ENCODE measurements around the gene SPATA24.

DNA sequence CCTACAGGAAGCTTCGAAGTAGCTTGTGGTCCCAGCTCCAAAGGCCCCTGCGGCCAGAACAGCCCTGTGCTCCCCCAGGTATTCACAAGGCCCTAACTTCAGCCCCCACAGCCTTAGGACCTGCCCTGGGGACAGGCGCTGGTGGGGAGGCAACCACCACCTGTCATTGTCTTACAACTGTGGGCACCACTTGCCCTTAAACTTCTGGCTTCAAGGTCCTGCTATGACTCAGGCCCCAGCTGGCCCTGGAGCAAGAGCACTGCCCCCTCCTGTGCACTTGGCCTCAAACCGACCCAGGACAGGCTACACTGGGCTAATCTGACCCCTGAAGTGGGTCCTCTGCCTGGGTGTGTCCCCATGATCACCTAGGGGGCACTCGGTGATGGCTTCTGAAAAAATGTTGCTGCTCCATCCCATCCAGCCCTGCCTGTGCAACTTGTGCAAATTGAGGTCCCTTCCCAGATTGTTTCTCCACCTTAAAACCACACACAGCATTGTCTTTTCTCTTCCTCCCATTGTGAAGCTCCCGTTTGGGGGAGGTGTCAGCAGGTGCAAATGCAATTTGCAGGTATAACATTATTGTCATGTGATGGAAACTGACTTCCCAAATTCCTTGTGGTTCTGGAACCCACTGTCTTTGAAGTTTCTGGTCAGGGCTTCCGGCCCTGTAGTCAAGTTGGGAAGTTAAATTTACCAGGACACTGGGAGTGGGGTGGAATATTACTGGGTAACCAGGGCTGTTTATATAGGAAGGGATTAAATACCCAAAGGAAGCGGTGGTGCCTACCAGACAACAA is 7.8 kb downstream of the SPATA24 start:
- TF ChIP-seq, protein P1, sequence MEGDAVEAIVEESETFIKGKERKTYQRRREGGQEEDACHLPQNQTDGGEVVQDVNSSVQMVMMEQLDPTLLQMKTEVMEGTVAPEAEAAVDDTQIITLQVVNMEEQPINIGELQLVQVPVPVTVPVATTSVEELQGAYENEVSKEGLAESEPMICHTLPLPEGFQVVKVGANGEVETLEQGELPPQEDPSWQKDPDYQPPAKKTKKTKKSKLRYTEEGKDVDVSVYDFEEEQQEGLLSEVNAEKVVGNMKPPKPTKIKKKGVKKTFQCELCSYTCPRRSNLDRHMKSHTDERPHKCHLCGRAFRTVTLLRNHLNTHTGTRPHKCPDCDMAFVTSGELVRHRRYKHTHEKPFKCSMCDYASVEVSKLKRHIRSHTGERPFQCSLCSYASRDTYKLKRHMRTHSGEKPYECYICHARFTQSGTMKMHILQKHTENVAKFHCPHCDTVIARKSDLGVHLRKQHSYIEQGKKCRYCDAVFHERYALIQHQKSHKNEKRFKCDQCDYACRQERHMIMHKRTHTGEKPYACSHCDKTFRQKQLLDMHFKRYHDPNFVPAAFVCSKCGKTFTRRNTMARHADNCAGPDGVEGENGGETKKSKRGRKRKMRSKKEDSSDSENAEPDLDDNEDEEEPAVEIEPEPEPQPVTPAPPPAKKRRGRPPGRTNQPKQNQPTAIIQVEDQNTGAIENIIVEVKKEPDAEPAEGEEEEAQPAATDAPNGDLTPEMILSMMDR (IDR thresholded peaks at IDR 0.05 in 2 of 3, conservative IDR thresholded peaks at IDR 0.05 in 1 of 3; ENCODE audit: borderline replicate concordance in 1 of 3, insufficient read depth in 1 of 3, low read depth in 2 of 3, low read length in 2 of 3): no peak
- TF ChIP-seq SP1 (IDR thresholded peaks at IDR 0.05; ENCODE audit: low read depth): no peak
- TF ChIP-seq EZH2phosphoT487 (IDR thresholded peaks at IDR 0.05; ENCODE audit: borderline replicate concordance): no peak
- TF ChIP-seq JUND (IDR thresholded peaks at IDR 0.05): no peak
- TF ChIP-seq ZNF274 (IDR thresholded peaks at IDR 0.05; ENCODE audit: low read depth, low read length): no peak
- no peak for TF ChIP-seq POLR2AphosphoS5 (IDR thresholded peaks at IDR 0.05; ENCODE audit: low read depth, low read length)
- TF ChIP-seq EZH2 (IDR thresholded peaks at IDR 0.05): no peak
- TF ChIP-seq POLR2A (IDR thresholded peaks at IDR 0.05; ENCODE audit: borderline replicate concordance, extremely low read depth, insufficient read depth, insufficient read length): no peak
- TF ChIP-seq YY1 (IDR thresholded peaks at IDR 0.05; ENCODE audit: extremely low read depth, insufficient replicate concordance, low read depth, low read length): no peak
- TF ChIP-seq SIN3A (IDR thresholded peaks at IDR 0.05; ENCODE audit: low read depth): no peak
- TF ChIP-seq, protein P2, sequence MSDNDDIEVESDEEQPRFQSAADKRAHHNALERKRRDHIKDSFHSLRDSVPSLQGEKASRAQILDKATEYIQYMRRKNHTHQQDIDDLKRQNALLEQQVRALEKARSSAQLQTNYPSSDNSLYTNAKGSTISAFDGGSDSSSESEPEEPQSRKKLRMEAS (IDR thresholded peaks at IDR 0.05): no peak
- TF ChIP-seq, protein P3, sequence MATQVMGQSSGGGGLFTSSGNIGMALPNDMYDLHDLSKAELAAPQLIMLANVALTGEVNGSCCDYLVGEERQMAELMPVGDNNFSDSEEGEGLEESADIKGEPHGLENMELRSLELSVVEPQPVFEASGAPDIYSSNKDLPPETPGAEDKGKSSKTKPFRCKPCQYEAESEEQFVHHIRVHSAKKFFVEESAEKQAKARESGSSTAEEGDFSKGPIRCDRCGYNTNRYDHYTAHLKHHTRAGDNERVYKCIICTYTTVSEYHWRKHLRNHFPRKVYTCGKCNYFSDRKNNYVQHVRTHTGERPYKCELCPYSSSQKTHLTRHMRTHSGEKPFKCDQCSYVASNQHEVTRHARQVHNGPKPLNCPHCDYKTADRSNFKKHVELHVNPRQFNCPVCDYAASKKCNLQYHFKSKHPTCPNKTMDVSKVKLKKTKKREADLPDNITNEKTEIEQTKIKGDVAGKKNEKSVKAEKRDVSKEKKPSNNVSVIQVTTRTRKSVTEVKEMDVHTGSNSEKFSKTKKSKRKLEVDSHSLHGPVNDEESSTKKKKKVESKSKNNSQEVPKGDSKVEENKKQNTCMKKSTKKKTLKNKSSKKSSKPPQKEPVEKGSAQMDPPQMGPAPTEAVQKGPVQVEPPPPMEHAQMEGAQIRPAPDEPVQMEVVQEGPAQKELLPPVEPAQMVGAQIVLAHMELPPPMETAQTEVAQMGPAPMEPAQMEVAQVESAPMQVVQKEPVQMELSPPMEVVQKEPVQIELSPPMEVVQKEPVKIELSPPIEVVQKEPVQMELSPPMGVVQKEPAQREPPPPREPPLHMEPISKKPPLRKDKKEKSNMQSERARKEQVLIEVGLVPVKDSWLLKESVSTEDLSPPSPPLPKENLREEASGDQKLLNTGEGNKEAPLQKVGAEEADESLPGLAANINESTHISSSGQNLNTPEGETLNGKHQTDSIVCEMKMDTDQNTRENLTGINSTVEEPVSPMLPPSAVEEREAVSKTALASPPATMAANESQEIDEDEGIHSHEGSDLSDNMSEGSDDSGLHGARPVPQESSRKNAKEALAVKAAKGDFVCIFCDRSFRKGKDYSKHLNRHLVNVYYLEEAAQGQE (IDR thresholded peaks at IDR 0.05; ENCODE audit: low read depth): no peak
- TF ChIP-seq, protein P4, sequence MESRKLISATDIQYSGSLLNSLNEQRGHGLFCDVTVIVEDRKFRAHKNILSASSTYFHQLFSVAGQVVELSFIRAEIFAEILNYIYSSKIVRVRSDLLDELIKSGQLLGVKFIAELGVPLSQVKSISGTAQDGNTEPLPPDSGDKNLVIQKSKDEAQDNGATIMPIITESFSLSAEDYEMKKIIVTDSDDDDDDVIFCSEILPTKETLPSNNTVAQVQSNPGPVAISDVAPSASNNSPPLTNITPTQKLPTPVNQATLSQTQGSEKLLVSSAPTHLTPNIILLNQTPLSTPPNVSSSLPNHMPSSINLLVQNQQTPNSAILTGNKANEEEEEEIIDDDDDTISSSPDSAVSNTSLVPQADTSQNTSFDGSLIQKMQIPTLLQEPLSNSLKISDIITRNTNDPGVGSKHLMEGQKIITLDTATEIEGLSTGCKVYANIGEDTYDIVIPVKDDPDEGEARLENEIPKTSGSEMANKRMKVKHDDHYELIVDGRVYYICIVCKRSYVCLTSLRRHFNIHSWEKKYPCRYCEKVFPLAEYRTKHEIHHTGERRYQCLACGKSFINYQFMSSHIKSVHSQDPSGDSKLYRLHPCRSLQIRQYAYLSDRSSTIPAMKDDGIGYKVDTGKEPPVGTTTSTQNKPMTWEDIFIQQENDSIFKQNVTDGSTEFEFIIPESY (IDR thresholded peaks at IDR 0.05; ENCODE audit: extremely low read depth, insufficient replicate concordance, low read length): no peak
- TF ChIP-seq RAD21 (IDR thresholded peaks at IDR 0.05; ENCODE audit: low read depth): no peak
